UCSD-AML1 (cell line): ENCODE results near the gene CNOT4.
"Not testable (repeated sequence)": the region's sequence is repeated elsewhere in the genome, so short reads cannot be mapped to it uniquely, and the experiment has no call there.

ENCODE experiments used
- DNase-seq: peaks from one replicate; lab custom pipeline; 2025; ENCODE audit not compliant: unreplicated experiment; lab: John Stamatoyannopoulos, UW

The CNOT4 gene

DNA sequence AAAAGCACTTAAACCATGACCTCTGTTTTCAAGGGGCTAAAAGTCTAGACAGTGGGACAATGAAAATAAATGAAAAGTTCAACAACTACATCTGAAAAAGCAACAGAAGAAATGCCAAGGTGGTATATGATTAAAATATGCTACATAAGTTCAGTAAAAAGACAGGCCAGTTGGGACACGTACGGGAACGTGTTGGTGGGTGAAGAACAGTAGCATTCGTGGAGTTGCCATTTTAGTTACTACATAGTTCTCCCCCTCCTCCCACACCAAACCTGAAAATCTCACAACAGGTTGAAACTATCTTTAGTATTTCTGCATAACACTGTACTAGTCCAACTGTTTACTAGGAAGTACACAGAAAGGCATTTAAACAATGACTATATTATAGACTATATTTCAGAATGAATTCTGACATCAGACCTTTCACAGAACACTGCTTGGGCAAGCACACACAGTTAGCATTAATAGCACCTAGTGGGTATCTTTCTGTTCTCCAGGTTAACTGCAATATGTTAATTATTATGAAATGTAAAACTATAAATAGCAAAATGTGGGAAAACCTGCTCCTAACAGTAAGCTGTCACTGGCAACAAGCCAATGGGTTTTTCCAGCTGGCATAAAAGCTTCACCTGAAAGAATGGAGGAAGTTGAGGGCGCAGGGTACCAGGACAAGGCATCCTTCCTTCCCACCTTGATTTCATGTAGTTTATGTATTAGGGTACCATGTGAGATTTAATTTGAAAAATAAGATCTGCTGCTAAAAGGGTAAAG lies 141.3 kb downstream of the CNOT4 start:
- no peak for DNase-seq

DNA sequence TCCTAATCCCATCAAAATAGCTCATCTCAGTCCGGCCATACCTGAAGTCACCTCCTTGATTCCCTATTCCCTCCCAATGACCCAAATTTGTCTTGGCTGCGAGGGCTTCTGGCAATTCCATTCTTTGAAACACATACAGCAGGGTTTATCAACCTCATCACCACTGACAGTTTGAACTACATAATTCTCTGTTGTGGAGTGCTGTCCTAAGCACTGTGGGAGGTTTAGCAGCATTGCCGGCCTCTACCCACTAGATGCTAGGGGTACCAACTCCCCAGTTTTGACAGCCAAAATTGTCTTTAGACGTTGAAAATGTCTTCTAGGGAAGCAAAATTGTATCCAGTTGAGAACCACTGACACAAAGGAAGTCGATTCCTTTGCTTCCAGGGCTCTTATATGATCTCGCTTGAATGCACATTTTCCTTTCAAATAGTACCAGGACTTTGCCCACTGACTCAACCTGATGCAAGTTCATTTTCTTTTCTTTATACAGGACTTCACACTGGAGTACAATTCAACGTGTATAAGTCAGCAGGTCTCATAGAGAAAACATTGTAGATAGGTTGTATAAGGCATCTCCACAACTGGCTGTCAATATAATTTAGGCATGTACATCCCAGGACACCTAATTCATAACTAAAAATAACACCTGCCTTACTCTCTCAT lies 142.9 kb downstream of the CNOT4 start:
- DNase-seq = no peak

GRCh38 chr7:135365721-135366120 lies 144.2 kb downstream of the CNOT4 start:
- DNase-seq = no peak

GRCh38 chr7:135364206-135364605 lies 145.7 kb downstream of the CNOT4 start:
- no peak for DNase-seq

DNA sequence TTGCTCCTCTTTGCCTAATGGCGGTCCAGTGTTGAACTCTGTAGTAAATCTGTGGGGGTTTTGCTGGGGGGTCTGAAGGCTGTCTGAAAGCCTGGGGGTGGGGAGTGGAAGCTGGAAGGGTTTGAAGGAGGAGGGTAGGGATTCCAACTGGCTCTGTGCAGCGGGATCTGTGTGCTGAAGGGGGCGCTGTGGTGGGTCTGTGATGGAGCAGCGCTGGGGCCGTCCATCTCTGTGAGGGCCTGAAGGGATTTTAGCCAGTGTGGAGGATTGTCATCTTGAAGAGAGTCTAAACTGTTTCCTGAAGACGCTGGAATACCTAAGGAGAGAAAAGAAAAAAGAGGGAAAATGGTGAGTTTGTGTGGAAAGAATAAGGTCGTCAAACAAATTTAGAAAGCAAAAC lies 147.0 kb downstream of the CNOT4 start:
- DNase-seq = no peak

DNA sequence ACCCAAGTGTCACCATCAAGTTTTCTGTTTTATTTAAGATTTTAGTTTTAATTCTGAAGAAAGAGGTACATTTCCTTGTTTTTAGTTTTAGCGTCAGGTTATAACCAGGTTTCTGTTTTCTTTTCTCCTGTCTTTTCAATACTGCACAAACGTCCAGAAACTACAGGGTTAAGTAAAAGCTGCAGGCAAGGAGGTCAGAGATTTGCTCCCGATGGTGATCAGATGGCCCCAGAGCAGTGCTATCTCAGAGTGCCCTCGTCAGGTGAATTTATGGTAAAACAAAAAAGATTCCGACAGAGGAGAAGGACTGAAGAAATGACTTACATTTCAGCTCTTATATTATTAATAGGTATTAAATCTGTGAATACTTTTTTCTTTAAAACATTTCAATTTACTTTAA lies 148.1 kb downstream of the CNOT4 start:
- DNase-seq = no peak

- DNase-seq = no peak
Observed at GRCh38 chr7:135359615-135360014, 150.3 kb downstream of the CNOT4 start.

GRCh38 chr7:135355377-135356048 lies 154.4 kb downstream of the CNOT4 start:
- no peak for DNase-seq

- no peak for DNase-seq
Observed at GRCh38 chr7:135353832-135354231, 156.1 kb downstream of the CNOT4 start.

DNA sequence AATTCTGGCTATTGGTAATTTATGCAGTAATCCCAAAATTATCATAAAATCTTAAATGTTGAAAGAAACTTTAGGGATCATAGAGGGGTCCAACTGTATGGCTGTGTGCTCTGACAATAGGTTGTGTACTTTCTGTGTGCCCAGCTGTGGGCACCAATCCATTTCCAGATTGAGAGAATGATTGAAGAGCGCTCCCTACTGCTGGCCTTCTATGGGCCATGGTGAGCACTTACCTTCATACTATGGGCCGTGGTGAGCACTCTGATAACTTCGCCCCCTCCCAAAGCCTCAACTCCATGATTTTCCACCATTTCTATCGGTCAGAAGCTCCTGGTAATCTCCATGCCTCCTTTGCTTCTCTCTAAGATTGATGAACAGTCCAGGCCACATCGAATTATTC lies 157.6 kb downstream of the CNOT4 start:
- DNase-seq = no peak

GRCh38 chr7:135351070-135351469 lies 158.8 kb downstream of the CNOT4 start:
- not testable (repeated sequence) for DNase-seq

GRCh38 chr7:135349746-135350145 lies 160.2 kb downstream of the CNOT4 start:
- DNase-seq = no peak

DNA sequence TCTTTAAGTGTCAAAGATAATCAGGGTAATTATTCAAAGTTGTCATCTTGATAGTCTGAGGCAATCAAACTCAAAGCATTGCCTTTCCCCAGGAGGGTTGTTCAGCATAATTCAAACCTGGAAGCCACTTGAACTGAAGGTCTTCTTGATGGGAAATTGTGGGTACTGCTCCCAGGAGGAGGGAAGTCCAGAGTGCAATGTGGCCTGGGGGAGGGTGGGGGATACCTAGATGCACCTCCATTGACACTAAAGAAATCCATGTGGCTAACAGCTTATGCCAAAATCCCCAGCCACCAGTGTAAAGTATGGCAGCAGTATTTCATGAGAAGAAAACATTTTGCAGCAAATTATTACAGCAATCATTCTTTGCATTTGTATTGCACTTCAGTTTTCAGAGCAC lies 161.4 kb downstream of the CNOT4 start:
- no peak for DNase-seq

DNA sequence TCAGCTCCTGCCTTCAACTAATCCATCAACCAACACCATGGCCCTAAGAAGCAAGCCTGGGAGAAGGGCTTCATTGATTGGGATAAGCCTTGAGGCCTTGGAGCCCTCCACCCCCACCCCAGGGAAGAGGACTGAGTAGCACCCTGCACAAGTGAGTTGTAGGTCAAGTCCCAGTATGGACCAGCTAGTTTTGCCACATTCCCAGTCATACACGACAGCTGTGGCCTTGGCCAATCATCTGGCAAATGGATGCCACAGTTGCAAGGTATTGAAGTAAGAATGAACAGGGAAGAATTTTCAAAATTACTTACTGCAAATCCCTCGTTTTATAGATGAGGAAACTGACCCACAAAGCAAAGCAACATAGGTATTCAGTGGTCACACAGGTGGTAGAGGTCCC lies 166.5 kb downstream of the CNOT4 start:
- no peak for DNase-seq

DNA sequence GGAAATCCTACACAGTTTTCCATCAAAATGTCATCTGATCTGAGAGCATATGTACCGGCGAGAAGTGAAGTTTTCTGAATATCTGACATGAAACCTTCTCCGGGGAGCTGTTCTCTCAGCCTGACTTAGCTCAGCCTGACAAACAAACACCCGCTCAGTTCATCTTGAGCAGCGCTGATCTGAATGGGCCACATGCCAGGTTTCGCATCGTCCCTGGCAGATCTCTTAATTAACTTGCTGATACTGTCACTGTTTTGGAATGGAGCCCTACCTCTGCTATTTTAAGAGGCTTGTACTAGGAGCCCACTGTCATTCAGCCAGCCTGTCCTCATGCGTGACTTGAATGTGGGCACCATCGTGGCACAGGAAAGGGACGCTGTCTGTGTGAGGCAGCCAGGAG lies 167.0 kb downstream of the CNOT4 start:
- DNase-seq = no peak

- no peak for DNase-seq
Observed at GRCh38 chr7:135341049-135341448, 168.9 kb downstream of the CNOT4 start.

DNA sequence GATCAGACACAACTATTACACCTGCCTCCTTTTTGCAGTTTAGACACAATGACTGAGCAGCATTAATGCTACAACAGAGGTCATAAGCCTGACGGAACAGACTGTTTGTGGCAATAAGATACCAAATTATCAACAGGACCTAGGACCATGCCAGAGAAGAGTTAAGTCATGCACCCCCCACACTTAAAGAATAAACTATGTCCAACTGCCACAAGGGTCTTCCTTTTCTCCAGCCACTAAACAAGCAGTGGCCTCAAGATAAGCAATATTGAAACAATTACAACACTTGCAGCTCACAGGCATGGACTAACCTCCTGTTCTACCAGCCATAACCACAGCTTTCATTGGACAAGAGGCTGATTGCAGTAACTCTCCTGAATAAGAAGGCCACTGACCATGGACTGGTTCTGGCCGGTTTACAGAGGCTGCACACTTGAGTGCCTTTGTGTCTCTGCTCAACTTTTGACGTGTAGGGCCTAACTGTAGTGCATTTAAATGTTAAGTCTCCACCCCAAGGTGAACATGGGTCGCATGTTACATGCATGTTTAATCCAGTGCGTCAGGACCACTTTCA lies 171.8 kb downstream of the CNOT4 start:
- no peak for DNase-seq

DNA sequence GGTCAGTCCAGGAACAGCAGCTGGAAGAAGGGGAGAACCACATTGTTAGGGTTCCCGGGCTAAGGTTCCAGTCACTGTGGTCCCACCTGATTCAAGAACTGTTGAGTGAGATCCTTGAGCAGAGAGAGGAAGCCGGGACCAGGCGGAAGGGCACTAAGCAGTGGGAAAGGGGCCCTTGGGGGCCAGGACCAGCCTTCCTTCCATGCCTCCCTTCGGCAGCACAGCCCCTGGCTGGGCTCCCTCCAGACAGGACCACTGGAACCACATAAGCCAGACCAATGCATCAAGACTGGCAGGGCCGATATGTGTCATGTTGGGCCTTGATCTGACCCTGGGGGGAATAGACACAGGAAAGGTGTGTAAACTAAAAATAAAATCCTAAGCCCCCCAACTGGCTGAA lies 172.4 kb downstream of the CNOT4 start:
- DNase-seq = no peak

DNA sequence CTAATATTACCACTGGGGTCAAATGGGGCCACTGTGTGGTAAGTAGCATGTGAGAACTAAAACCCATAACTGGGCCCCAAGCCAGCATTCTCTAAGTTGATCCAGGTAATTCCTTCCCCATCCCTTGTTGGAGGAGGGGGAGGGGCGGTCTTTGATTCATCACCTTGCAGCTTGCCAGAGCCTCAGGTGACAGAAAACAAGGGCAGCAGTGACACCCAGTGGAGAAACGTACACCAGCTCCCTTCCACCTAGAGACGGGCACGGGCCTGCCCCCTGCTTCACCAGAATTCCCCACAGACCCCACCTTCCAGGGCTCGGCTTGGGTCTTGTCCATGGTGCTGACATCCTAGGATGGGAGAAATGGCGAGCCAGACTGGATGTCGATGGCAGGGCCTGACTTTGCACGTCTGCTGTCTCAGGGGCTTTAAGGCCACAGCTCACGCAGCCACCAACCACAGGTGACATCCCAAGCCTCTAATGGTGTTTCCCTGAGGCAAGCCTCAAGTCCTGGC lies 174.2 kb downstream of the CNOT4 start:
- DNase-seq = peak; percentile 25

DNA sequence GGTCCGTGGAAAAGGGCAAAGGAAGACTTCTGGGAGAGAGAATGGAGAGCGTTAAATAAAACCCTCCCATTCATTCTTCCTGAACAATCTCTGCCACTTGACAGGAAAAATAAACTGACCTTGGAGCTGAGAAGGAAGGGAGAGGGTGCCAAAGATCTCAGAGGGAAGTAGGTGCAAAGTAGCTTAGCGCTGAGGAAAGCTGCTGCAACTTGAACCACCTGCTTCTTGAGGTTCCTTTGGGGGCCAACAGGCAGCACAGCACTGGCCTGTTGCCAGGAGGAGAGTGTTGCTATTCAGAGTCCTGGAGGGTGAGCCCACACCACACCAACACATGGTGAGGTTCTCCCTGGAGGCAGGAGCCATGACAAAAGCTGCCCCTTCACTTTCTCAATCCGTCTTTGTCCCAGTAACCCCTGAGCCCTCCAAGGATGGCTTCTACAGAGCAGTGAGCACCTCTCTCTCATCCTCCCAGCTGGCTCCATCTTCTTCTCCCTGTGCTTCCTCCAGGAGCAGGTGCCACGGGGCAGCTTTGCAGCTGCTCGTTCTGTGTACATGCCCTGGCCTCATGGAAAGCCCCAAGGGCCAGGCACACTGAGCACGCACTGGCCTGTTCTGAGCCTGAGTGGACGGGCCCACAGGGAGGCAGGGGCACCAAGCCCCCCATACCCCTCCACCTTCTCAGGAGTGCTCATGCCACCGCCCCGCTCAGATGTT lies 174.9 kb downstream of the CNOT4 start:
- no peak for DNase-seq

DNA sequence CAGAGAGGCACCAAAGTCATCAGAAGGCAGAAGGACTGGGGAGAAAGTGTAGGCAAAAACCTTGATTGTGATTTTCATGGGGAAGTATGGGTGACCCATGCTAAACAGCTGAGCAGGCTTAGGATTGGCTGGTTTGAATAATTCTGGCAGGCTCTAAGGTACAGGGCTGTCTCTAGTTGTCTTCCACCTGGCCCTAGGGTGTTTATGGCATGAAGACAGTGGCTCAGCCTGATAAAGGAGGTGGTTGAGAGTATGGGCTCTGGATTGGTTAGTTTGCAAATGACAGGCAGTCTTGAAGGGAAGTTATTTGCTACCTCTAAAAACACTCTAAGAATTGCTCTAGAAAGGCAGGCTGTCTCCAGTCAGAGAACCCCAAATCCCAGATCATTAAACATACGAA lies 176.0 kb downstream of the CNOT4 start:
- DNase-seq = no peak
